SK-N-SH (cell line): Measurements from ENCODE around the gene TMEM72. TPM values are rescaled to one million over a fixed set of nuclear protein-coding genes. Genes with fewer than 3 reads are reported as not detected.

Experiments used
- CTCF ChIA-PET: fragments of 300-600, 350-600 bp; formaldehyde crosslinking; extraction: SDS; loops from one replicate; lab custom pipeline; 2021; lab: Yijun Ruan, JAX
- POLR2A ChIA-PET: fragments of 350-600 bp; sonication (Branson Sonifier 250); formaldehyde crosslinking; extraction: SDS; loops from one replicate; lab custom pipeline; 2020; ENCODE audit warnings: antibody characterized with exemption, inconsistent platforms; lab: Yijun Ruan, JAX
- DNase-seq: peaks from one replicate; pipeline ENCODE4 v3.0.0; 2012
- H2AFZ ChIP-seq: fragments of 200-600 bp; sonication (generic); 2 replicates; pipeline ENCODE4 v1.8.1; 2016; ENCODE audit warnings: antibody characterized with exemption, mild to moderate bottlenecking, low read depth
- H3F3A ChIP-seq: fragments of 200-600 bp; sonication (generic); replicated peaks from 2 replicates; pipeline ENCODE3; 2016; ENCODE audit warnings: antibody characterized with exemption, mild to moderate bottlenecking; ENCODE audit not compliant: insufficient read depth
- H3K27ac ChIP-seq, 2 experiments: fragments of 200-500 bp in 1 of 2; fragments of 200-600 bp in 1 of 2; sonication (Bioruptor generic) in 1 of 2; sonication (generic), shearing (Covaris generic) in 1 of 2; 2 replicates each; pipeline versions ENCODE4 v1.5.1 to v1.6.1; 2014 to 2016; ENCODE audit warnings: low read depth in 2 of 2, inconsistent platforms in 1 of 2, low read length in 1 of 2, mild to moderate bottlenecking in 1 of 2, mixed read lengths in 1 of 2
- H3K27me3 ChIP-seq: fragments of 200-600 bp; sonication (generic), shearing (Covaris generic); 2 replicates; pipeline ENCODE4 v1.6.1; 2016; ENCODE audit warnings: mixed run types; ENCODE audit not compliant: insufficient read depth
- H3K36me3 ChIP-seq, 2 experiments: fragments of 200-500 bp in 1 of 2; fragments of 200-600 bp in 1 of 2; sonication (Bioruptor generic) in 1 of 2; sonication (generic) in 1 of 2; replicated peaks in 1 of 2; 2 replicates each; pipeline versions ENCODE3 to v1.5.1; 2014 to 2016; ENCODE audit warnings: low read length in 1 of 2, mild to moderate bottlenecking in 1 of 2; ENCODE audit not compliant: insufficient read depth in 2 of 2, control insufficient read depth in 1 of 2
- H3K4me1 ChIP-seq, 2 experiments: fragments of 200-500 bp in 1 of 2; fragments of 200-600 bp in 1 of 2; sonication (Bioruptor generic) in 1 of 2; sonication (generic), shearing (Covaris generic) in 1 of 2; 2 replicates each; pipeline versions ENCODE4 v1.5.1 to v1.6.1; 2014 to 2016; ENCODE audit warnings: low read depth in 1 of 2, low read length in 1 of 2, mixed run types in 1 of 2; ENCODE audit not compliant: insufficient read depth in 2 of 2, control insufficient read depth in 1 of 2
- H3K4me2 ChIP-seq: fragments of 200-600 bp; sonication (generic), shearing (Covaris generic); 2 replicates; pipeline ENCODE4 v1.6.1; 2017; ENCODE audit warnings: mixed run types
- H3K4me3 ChIP-seq, 2 experiments: fragments of 200-500 bp in 1 of 2; fragments of 200-600 bp in 1 of 2; sonication (Bioruptor generic) in 1 of 2; sonication (generic), shearing (Covaris generic) in 1 of 2; 2 replicates each; pipeline versions ENCODE4 v1.5.1 to v1.8.1; 2014 to 2016; ENCODE audit warnings: low read depth in 2 of 2, inconsistent platforms in 1 of 2, low read length in 1 of 2, mild to moderate bottlenecking in 1 of 2, mixed read lengths in 1 of 2, moderate library complexity in 1 of 2
- H3K79me2 ChIP-seq: fragments of 200-600 bp; sonication (generic); 2 replicates; pipeline ENCODE4 v1.8.1; 2017; ENCODE audit warnings: mild to moderate bottlenecking; ENCODE audit not compliant: insufficient read depth
- H3K9ac ChIP-seq: fragments of 200-600 bp; sonication (generic); 2 replicates; pipeline ENCODE4 v1.6.1; 2017; ENCODE audit warnings: mixed run types
- H3K9me2 ChIP-seq: fragments of 200-600 bp; sonication (generic); 2 replicates; pipeline ENCODE4 v1.6.1; 2017; ENCODE audit warnings: mixed run types
- H3K9me3 ChIP-seq: fragments of 200-600 bp; sonication (generic); 2 replicates; pipeline ENCODE4 v1.6.1; 2017; ENCODE audit warnings: mixed run types, mild to moderate bottlenecking, moderate library complexity
- H4K20me1 ChIP-seq: fragments of 200-600 bp; sonication (generic); 2 replicates; pipeline ENCODE4 v1.6.1; 2017; ENCODE audit warnings: mild to moderate bottlenecking, mixed run types; ENCODE audit not compliant: insufficient read depth
- CHD2 ChIP-seq: fragments of 150-350 bp; IDR thresholded peaks from 2 replicates; pipeline ENCODE4 v1.6.1; 2018; ENCODE audit warnings: low read length; ENCODE audit not compliant: partially characterized antibody
- CTCF ChIP-seq: fragments of 200-600 bp; sonication (generic); IDR thresholded peaks from 2 replicates; pipeline ENCODE4 v1.6.1; 2017; ENCODE audit warnings: antibody characterized with exemption, mild to moderate bottlenecking, moderate library complexity
- FOXJ3 ChIP-seq: sonication (generic); formaldehyde crosslinking; IDR thresholded peaks from 2 replicates; pipeline ENCODE4 v1.5.1; 2020; ENCODE audit warnings: mild to moderate bottlenecking, missing genetic modification reagents
- GABPA ChIP-seq: IDR thresholded peaks from 2 replicates; pipeline ENCODE4 v1.4.0; 2012; ENCODE audit warnings: low read depth, mild to moderate bottlenecking
- GATA2 ChIP-seq: sonication (generic); formaldehyde crosslinking; IDR thresholded peaks from 2 replicates; pipeline ENCODE4 v1.5.0; 2020; ENCODE audit warnings: mild to moderate bottlenecking, missing genetic modification reagents
- JUND ChIP-seq: IDR thresholded peaks from 2 replicates; pipeline ENCODE4 v1.4.0; 2012
- MXI1 ChIP-seq: IDR thresholded peaks from 2 replicates; pipeline ENCODE4 v1.6.1; 2012; ENCODE audit warnings: mild to moderate bottlenecking, low read depth, low read length, improper control_type of control experiment
- PBX3 ChIP-seq: IDR thresholded peaks from 2 replicates; pipeline ENCODE4; 2012
- POLR2AphosphoS5 ChIP-seq: IDR thresholded peaks from 2 replicates; pipeline ENCODE4 v1.6.1; 2012; ENCODE audit warnings: low read depth, low read length
- RFX5 ChIP-seq: IDR thresholded peaks from 2 replicates; pipeline ENCODE4 v1.6.1; 2012; ENCODE audit warnings: mild to moderate bottlenecking, improper control_type of control experiment, low read length
- RXRA ChIP-seq: IDR thresholded peaks from 2 replicates; pipeline ENCODE4 v1.4.0; 2012; ENCODE audit warnings: low read depth, mild to moderate bottlenecking, borderline replicate concordance
- SMC3 ChIP-seq: IDR thresholded peaks from 2 replicates; pipeline ENCODE4 v1.6.1; 2012; ENCODE audit warnings: low read depth, low read length, improper control_type of control experiment
- TAF1 ChIP-seq: IDR thresholded peaks from 2 replicates; pipeline ENCODE4 v1.6.1; 2012; ENCODE audit warnings: low read depth, mild to moderate bottlenecking, low read length, moderate library complexity, borderline replicate concordance
- TEAD4 ChIP-seq: IDR thresholded peaks from 2 replicates; pipeline ENCODE4 v1.4.0; 2012; ENCODE audit warnings: mild to moderate bottlenecking, borderline replicate concordance; ENCODE audit not compliant: insufficient read depth
- USF2 ChIP-seq: fragments of 150-350 bp; IDR thresholded peaks from 2 replicates; pipeline ENCODE4 v1.6.1; 2017; ENCODE audit warnings: antibody characterized with exemption, low read length, low read depth, borderline replicate concordance
- ZBTB33 ChIP-seq: IDR thresholded peaks from 2 replicates; pipeline ENCODE4 v1.4.0; 2012; ENCODE audit warnings: low read depth, borderline replicate concordance
- WGBS: methylation state at CpG from one replicate; pipeline ENCODE4 v1.1.6; 2017; ENCODE audit warnings: low lambda C conversion rate; 5-methylcytosine and 5-hydroxymethylcytosine counted together
- polyA plus RNA-seq, 3 experiments: library from polyadenylated mRNA; depleted of rRNA; stranded (reverse); fragments of >200 nt; gene quantifications; 2 replicates each; pipeline ENCODE4 v1.2.3, GENCODE V29; 2012

The TMEM72 gene
- polyA plus RNA-seq, 1 of the 3 experiments (the other 2 are of a cell fraction) = not detected

GRCh38 chr10:44949915-44950314 lies 38.8 kb downstream of the TMEM72 start:
- Histone ChIP-seq H4K20me1 (no peaks in the 10 kb centered on the region), H3K4me1 (peaks cover 4 to 6% of the 10 kb centered on the region in 2 experiments; a peak in 2 of 4 replicates), H3K27ac (no peak overlapping the region), H3K79me2 (no peaks in the 10 kb centered on the region; the same call in 1 of the 2 replicates), H3K9me3 (no peaks in the 10 kb centered on the region; the same call in 1 of the 2 replicates), H3K4me2 (no peak overlapping the region), H3K36me3 (no peaks in the 10 kb centered on the region), H2AFZ (no peak overlapping the region), H3K27me3 (no peaks in the 10 kb centered on the region), H3F3A (no peaks in the 10 kb centered on the region), H3K4me3 (no peak overlapping the region), H3K9ac (no peak overlapping the region), H3K9me2 (no peaks in the 10 kb centered on the region)
- WGBS = 90% methylated on average over 1 of the region's 3 CpGs
- no peak for DNase-seq
- no peak for TF ChIP-seq FOXJ3
- no peak for TF ChIP-seq POLR2AphosphoS5
- no peak for TF ChIP-seq SMC3
- TF ChIP-seq ZBTB33 = no peak
- TF ChIP-seq TAF1 = no peak
- TF ChIP-seq USF2 = no peak
- TF ChIP-seq GABPA = no peak
- no peak for TF ChIP-seq TEAD4
- no peak for TF ChIP-seq CTCF
- TF ChIP-seq GATA2 = no peak
- no peak for TF ChIP-seq PBX3
- TF ChIP-seq CHD2 = no peak
- TF ChIP-seq MXI1 = no peak
- TF ChIP-seq RXRA = no peak
- TF ChIP-seq JUND = no peak
- no peak for TF ChIP-seq RFX5
- ChIA-PET POLR2A (no interaction called here), CTCF (interaction anchor here (1.4 to 6.5 kb wide), 2 partner anchors 17 to 20 kb away, joined by 4 to 44 read pairs; no protein-coding TSS in a partner anchor)
